Colonic mucosa (tissue), 4 donors: ENCODE results near the gene FCN2. TPM values are rescaled to one million over a fixed set of nuclear protein-coding genes. Genes with fewer than 3 reads are reported as not detected.

Experiments used
- DNase-seq: peaks from one replicate; pipeline ENCODE4 v3.0.0-alpha.2; 2020
- H3K27ac ChIP-seq: fragments of 200-600 bp; one replicate; pipeline ENCODE4 v1.8.0; 2021
- H3K27me3 ChIP-seq: fragments of 200-600 bp; one replicate; pipeline ENCODE4 v1.8.0; 2021
- H3K36me3 ChIP-seq: fragments of 200-600 bp; one replicate; pipeline ENCODE4 v1.8.0; 2021
- H3K4me1 ChIP-seq: fragments of 200-600 bp; one replicate; pipeline ENCODE4 v1.8.0; 2021; ENCODE audit warnings: mild to moderate bottlenecking
- H3K4me3 ChIP-seq: fragments of 200-600 bp; one replicate; pipeline ENCODE4 v1.8.0; 2021
- H3K9ac ChIP-seq, 2 donors: one replicate each; pipeline ENCODE4 v1.7.0; 2013; ENCODE audit warnings: control low read depth in 2 of 2, low read depth in 2 of 2, low read length in 2 of 2
- H3K9me3 ChIP-seq: fragments of 200-600 bp; one replicate; pipeline ENCODE4 v1.8.0; 2021
- CTCF ChIP-seq: fragments of 200-600 bp; IDR thresholded peaks from one replicate; pipeline ENCODE4 v1.8.0; 2022; ENCODE audit warnings: antibody characterized with exemption, mild to moderate bottlenecking
- intact Hi-C: fragments of 100-400 bp; cut with DNase I; formaldehyde crosslinking; loops from one replicate; pipeline ENCODE4 v1.14.1; 2022
- total RNA-seq, 2 donors: library from RNA; stranded (reverse); fragmentation: NEBNext Ultra II Directional in 1 of 2; extraction: Animal tissue kit (Norgen Biotek cat#: 25700) in 1 of 2; gene quantifications; one replicate each; pipeline ENCODE4 v1.2.1, GENCODE V29; 2021
- donor health status: healthy.
- donor health status: DM: no; HTN: no; CAD: no.
- donor health status: DM: no; HTN: no; CAD: no.

Gene FCN2
- total RNA-seq, 2 donors from 2014 or later: not detected

DNA sequence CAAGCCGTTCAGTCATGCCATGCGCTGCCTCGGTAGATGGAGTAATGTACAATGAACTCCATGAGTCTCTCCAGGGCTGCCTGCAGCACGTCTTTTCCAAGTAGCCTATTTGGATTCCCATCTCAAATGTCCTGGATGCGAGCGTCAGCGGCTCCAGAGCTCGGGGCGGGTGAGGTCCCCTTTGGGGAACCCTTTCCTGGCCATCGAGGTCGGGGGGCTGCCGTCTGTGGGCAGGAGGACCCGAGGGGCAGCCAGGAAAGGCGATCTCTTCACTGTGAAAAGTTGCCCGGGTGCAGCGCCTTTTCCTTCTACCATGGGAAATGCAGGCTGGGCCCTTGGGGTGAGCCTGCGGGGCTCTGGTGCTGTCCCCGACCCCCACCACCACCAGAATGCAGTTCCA lies 36.9 kb upstream of the FCN2 start:
- H3K36me3 ChIP-seq: no peaks in the 10 kb centered on the region
- no peak for TF ChIP-seq CTCF

DNA sequence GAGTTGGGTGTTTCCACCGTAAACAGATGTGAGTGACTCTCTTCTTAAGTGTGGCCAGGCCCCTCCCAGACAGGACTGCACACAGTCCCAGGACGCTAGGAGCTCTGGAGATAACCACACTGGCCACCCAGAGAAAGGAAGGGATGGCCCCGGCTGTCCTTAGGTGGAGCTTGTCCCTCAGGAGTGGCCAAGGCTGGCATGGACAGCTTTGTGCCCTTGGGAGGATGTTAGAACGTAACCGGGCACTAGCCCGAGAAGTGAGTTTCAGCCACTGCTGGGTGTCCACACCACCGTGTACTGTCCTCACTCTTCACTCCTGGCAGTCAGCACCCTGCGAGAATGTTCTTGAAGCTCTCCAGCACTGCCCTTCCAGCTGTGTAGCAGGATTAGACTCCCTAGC lies 35.8 kb upstream of the FCN2 start:
- intact Hi-C loops: no loop called here
- no peak for TF ChIP-seq CTCF
- DNase-seq: no peak
- H3K9me3 ChIP-seq: no peaks in the 10 kb centered on the region
- H3K27ac ChIP-seq: no peak overlapping the region
- no peak overlapping the region for H3K9ac ChIP-seq
- no peaks in the 10 kb centered on the region for H3K36me3 ChIP-seq
- no peaks in the 10 kb centered on the region for H3K4me1 ChIP-seq
- H3K4me3 ChIP-seq: no peak overlapping the region
- no peaks in the 10 kb centered on the region for H3K27me3 ChIP-seq

More for the DNA sequence above, 36.9 kb upstream of the FCN2 start:
- Histone ChIP-seq H3K9ac (no peak overlapping the region), H3K4me3 (no peak overlapping the region), H3K4me1 (no peaks in the 10 kb centered on the region), H3K27ac (no peak overlapping the region), H3K9me3 (no peaks in the 10 kb centered on the region), H3K27me3 (no peaks in the 10 kb centered on the region)
- DNase-seq: no peak
- intact Hi-C loops: no loop called here

GRCh38 chr9:134846187-134846586 lies 34.4 kb upstream of the FCN2 start:
- DNase-seq: no peak
- no peak for TF ChIP-seq CTCF

GRCh38 chr9:134846699-134847098 lies 33.9 kb upstream of the FCN2 start:
- H3K36me3 ChIP-seq: no peaks in the 10 kb centered on the region
- no peaks in the 10 kb centered on the region for H3K4me1 ChIP-seq
- H3K9ac ChIP-seq: no peak overlapping the region
- DNase-seq: no peak
- no peak overlapping the region for H3K4me3 ChIP-seq
- no peaks in the 10 kb centered on the region for H3K27me3 ChIP-seq
- TF ChIP-seq CTCF: no peak
- no peaks in the 10 kb centered on the region for H3K9me3 ChIP-seq
- H3K27ac ChIP-seq: no peak overlapping the region
- intact Hi-C loops: no loop called here

More at GRCh38 chr9:134846187-134846586, 34.4 kb upstream of the FCN2 start:
- no peak overlapping the region for H3K27ac ChIP-seq
- no peaks in the 10 kb centered on the region for H3K27me3 ChIP-seq
- H3K4me3 ChIP-seq: no peak overlapping the region
- H3K9ac ChIP-seq: no peak overlapping the region
- no peaks in the 10 kb centered on the region for H3K4me1 ChIP-seq
- no peaks in the 10 kb centered on the region for H3K36me3 ChIP-seq
- H3K9me3 ChIP-seq: no peaks in the 10 kb centered on the region
- intact Hi-C loops: no loop called here

- Histone ChIP-seq H3K27ac (no peak overlapping the region), H3K4me3 (no peak overlapping the region), H3K27me3 (no peaks in the 10 kb centered on the region), H3K9ac (no peak overlapping the region), H3K9me3 (no peaks in the 10 kb centered on the region), H3K36me3 (no peaks in the 10 kb centered on the region), H3K4me1 (no peaks in the 10 kb centered on the region)
- intact Hi-C loops: no loop called here
- no peak for DNase-seq
- TF ChIP-seq CTCF: no peak
Measured at GRCh38 chr9:134847138-134847537, 33.5 kb upstream of the FCN2 start.
